ENCODE data around the gene SH3BGRL.

GRCh38 chrX:81229229-81229628, 27.3 kb downstream of the SH3BGRL start:
- no peak for TF ChIP-seq CTCF (IDR thresholded peaks at IDR 0.05 in 8 of 11, conservative IDR thresholded peaks at IDR 0.05 in 3 of 11)
- TF ChIP-seq POLR2AphosphoS5 (IDR thresholded peaks at IDR 0.05): no peak

Data from spleen (tissue), 7 donors.